Endothelial cell of umbilical vein (primary cell): Measurements from ENCODE around the gene EVI5. TPM values are rescaled to one million over a fixed set of nuclear protein-coding genes. Genes with fewer than 3 reads are reported as not detected.

Source experiments
- BruUV-seq: library from RNA; stranded (reverse); fragments of 400-500 nt; replicated peaks from 2 replicates; lab custom pipeline; 2021; lab: Mats Ljungman, UMichigan
- CTCF ChIA-PET: fragments of 300-600, 350-600 bp; sonication (Branson Sonifier 250); formaldehyde crosslinking; loops from one replicate; lab custom pipeline; 2021; ENCODE audit warnings: antibody characterized with exemption, inconsistent platforms; lab: Charles Lee
- POLR2A ChIA-PET: fragments of 300-600, 350-600 bp; sonication (Branson Sonifier 250); formaldehyde crosslinking; loops from one replicate; lab custom pipeline; 2021; ENCODE audit warnings: antibody characterized with exemption, inconsistent platforms; lab: Charles Lee
- DNase-seq: peaks from one replicate; pipeline ENCODE4 v3.0.0-alpha.2; 2011; ENCODE audit warnings: low read depth, low spot score
- FAIRE-seq: peaks from 2 replicates; lab custom pipeline; 2011; peaks lifted over from hg19 to GRCh38; lab: Jason Lieb, UNC
- H2AFZ ChIP-seq: 2 replicates; pipeline ENCODE4 v1.6.0; 2012; ENCODE audit warnings: low read depth, low read length, control low read depth, inconsistent platforms
- H3K27ac ChIP-seq: 2 replicates; pipeline ENCODE4 v1.5.1; 2011; ENCODE audit warnings: low read depth, mild to moderate bottlenecking, control low read depth, low read length, moderate library complexity; ENCODE audit not compliant: insufficient read depth
- H3K27me3 ChIP-seq, 2 experiments: 2 replicates each; pipeline versions ENCODE4 v1.6.0 to v1.6.1; 2011; ENCODE audit warnings: low read length in 2 of 2, mixed read lengths in 1 of 2; ENCODE audit not compliant: control insufficient read depth in 2 of 2, insufficient read depth in 2 of 2
- H3K36me3 ChIP-seq, 2 experiments: 2 replicates in 1 of 2; 3 replicates in 1 of 2; pipeline ENCODE4 v1.5.1; 2011; ENCODE audit warnings: low read length in 2 of 2, mild to moderate bottlenecking in 1 of 2, moderate library complexity in 1 of 2; ENCODE audit not compliant: control insufficient read depth in 2 of 2, insufficient read depth in 2 of 2; ENCODE audit errors: extremely low read depth in 1 of 2
- H3K4me1 ChIP-seq: 3 replicates; pipeline ENCODE4 v1.5.1; 2011; ENCODE audit warnings: mild to moderate bottlenecking, low read length; ENCODE audit not compliant: control insufficient read depth, insufficient read depth; ENCODE audit errors: extremely low read depth
- H3K4me2 ChIP-seq: 2 replicates; pipeline ENCODE4 v1.6.1; 2011; ENCODE audit warnings: low read length, control low read depth, mixed read lengths; ENCODE audit not compliant: insufficient read depth
- H3K4me3 ChIP-seq, 3 experiments: fragments of 200-600 bp in 1 of 3; sonication (generic), shearing (Covaris generic) in 1 of 3; replicated peaks in 1 of 3; 2 replicates each; pipeline ENCODE4 v1.5.1; 2011 to 2016; ENCODE audit warnings: control low read depth in 3 of 3, low read length in 3 of 3, mild to moderate bottlenecking in 2 of 3, inconsistent platforms in 1 of 3, low read depth in 1 of 3, moderate library complexity in 1 of 3; ENCODE audit not compliant: insufficient read depth in 1 of 3
- H3K79me2 ChIP-seq: 2 replicates; pipeline ENCODE4 v1.6.0; 2012; ENCODE audit warnings: low read length, inconsistent platforms; ENCODE audit not compliant: control insufficient read depth, insufficient read depth
- H3K9ac ChIP-seq: replicated peaks from 2 replicates; pipeline ENCODE3; 2011; ENCODE audit warnings: low read length, control low read depth; ENCODE audit not compliant: insufficient read depth; ENCODE audit errors: extremely low read depth
- H3K9me1 ChIP-seq: replicated peaks from 3 replicates; pipeline ENCODE4 v1.6.0; 2011; ENCODE audit warnings: mild to moderate bottlenecking, low read length; ENCODE audit not compliant: control insufficient read depth, insufficient read depth; ENCODE audit errors: extremely low read depth
- H3K9me3 ChIP-seq: replicated peaks from 2 replicates; pipeline ENCODE4 v1.5.1; 2012; ENCODE audit warnings: low read length, inconsistent platforms; ENCODE audit not compliant: control insufficient read depth, insufficient read depth
- H4K20me1 ChIP-seq: replicated peaks from 2 replicates; pipeline ENCODE3; 2011; ENCODE audit warnings: mild to moderate bottlenecking, low read length; ENCODE audit not compliant: control insufficient read depth, insufficient read depth; ENCODE audit errors: extremely low read depth
- EZH2 ChIP-seq: IDR thresholded peaks from 2 replicates; pipeline ENCODE4 v1.6.1; 2012; ENCODE audit warnings: borderline replicate concordance, low read depth, mild to moderate bottlenecking, moderate library complexity, low read length, inconsistent platforms; ENCODE audit not compliant: severe bottlenecking
- FOS ChIP-seq: IDR thresholded peaks from 2 replicates; pipeline ENCODE4 v1.6.1; 2011; ENCODE audit warnings: mild to moderate bottlenecking, low read length, moderate library complexity, borderline replicate concordance; ENCODE audit not compliant: insufficient read depth
- GATA2 ChIP-seq: IDR thresholded peaks from 2 replicates; pipeline ENCODE4 v1.7.0; 2011; ENCODE audit warnings: low read depth, mild to moderate bottlenecking, moderate library complexity, mixed read lengths, low read length; ENCODE audit not compliant: insufficient read length, insufficient read depth
- JUN ChIP-seq: IDR thresholded peaks from 2 replicates; pipeline ENCODE4 v1.6.1; 2011; ENCODE audit warnings: borderline replicate concordance, low read depth; ENCODE audit not compliant: insufficient read length, insufficient read depth
- MAX ChIP-seq: IDR thresholded peaks from 2 replicates; pipeline ENCODE4 v1.6.1; 2011; ENCODE audit not compliant: insufficient read depth, insufficient read length
- MYC ChIP-seq: IDR thresholded peaks from one replicate; pipeline ENCODE4 v1.6.1; 2011; ENCODE audit warnings: mild to moderate bottlenecking, low read depth, low read length
- POLR2A ChIP-seq: IDR thresholded peaks from 2 replicates; pipeline ENCODE4 v1.6.1; 2012; ENCODE audit warnings: low read depth, mild to moderate bottlenecking, control low read depth, low read length
- POLR2AphosphoS5 ChIP-seq: IDR thresholded peaks from 2 replicates; pipeline ENCODE4 v1.6.1; 2012; ENCODE audit warnings: low read depth, mild to moderate bottlenecking, control low read depth, low read length, moderate library complexity; ENCODE audit not compliant: insufficient read depth
- dilution Hi-C: fragments of 300-500 bp; cut with MboI; formaldehyde crosslinking; loops from one replicate; pipeline ENCODE4 v1.15.0; 2019; ENCODE audit warnings: low sequenced_read_pairs; ENCODE audit not compliant: extremely low pct_ligation_motif_present
- intact Hi-C: fragments of 100-400 bp; cut with micrococcal nuclease; formaldehyde crosslinking; loops from one replicate; pipeline ENCODE4 v1.10.0; 2022
- polyA plus RNA-seq, 4 experiments: library from polyadenylated mRNA; depleted of rRNA in 3 of 4; stranded (reverse) in 3 of 4; unstranded in 1 of 4; fragments of >200 nt; gene quantifications; 2 replicates each; pipeline versions ENCODE4 v1.2.1 to v1.2.3, GENCODE V29; 2011 to 2012; ENCODE audit warnings: missing spikeins in 1 of 4
- total RNA-seq: library from RNA; stranded (reverse); gene quantifications from 2 replicates; pipeline ENCODE4 v1.2.3, GENCODE V29; 2021
- TF ChIP-seq, protein P1 (sequence below), 2 donors: IDR thresholded peaks; 1 replicate in 1 of 2; 2 replicates in 1 of 2; pipeline ENCODE4 v1.5.1; 2011; ENCODE audit warnings: low read length in 2 of 2, mild to moderate bottlenecking in 2 of 2, moderate library complexity in 2 of 2, control low read depth in 1 of 2, inconsistent platforms in 1 of 2, low read depth in 1 of 2; ENCODE audit not compliant: insufficient read depth in 1 of 2; ENCODE audit errors: extremely low read depth in 1 of 2

The EVI5 gene
- total and polyA plus RNA-seq, 2 donors (not counting 3 experiments of a cell fraction or from before 2014, with no cell fraction given), result 5.0 to 26.2 TPM

DNA sequence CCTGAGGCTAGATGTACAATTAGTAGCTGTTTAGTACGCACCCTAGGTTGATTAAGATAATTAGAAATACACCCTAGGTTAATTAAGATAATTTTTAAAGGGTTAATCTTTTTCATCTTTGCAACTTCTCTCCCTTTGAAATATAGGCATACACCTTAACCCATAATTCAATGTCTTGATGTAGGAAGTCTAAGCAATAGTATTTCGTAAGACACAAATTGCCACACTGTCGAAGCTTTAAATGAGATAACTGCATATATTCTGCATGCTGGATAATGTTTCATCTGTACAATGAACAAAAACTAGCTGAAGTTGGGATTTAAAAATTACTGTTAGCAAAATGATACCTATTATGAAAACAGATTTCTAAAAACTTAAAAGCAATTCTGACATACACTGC, 122.9 kb downstream of the EVI5 start:
- no TSS peak for BruUV-seq
- FAIRE-seq (no peak), DNase-seq (no peak)
- H3K4me1 ChIP-seq, result no peaks in the 10 kb centered on the region
- H3K9me3 ChIP-seq, result no peaks in the 10 kb centered on the region
- no peak overlapping the region for H3K27ac ChIP-seq
- H3K9me1 ChIP-seq, result no peaks in the 10 kb centered on the region
- CTCF ChIA-PET, result no interaction called here
- H3K4me2 ChIP-seq, result no peak overlapping the region
- no peaks in the 10 kb centered on the region for H3K79me2 ChIP-seq
- no peaks in the 10 kb centered on the region for H4K20me1 ChIP-seq
- TF ChIP-seq EZH2 (no peak), JUN (no peak), FOS (no peak), GATA2 (no peak), MAX (no peak), POLR2A (no peak), MYC (no peak), POLR2AphosphoS5 (no peak)
- TF ChIP-seq, protein P1, sequence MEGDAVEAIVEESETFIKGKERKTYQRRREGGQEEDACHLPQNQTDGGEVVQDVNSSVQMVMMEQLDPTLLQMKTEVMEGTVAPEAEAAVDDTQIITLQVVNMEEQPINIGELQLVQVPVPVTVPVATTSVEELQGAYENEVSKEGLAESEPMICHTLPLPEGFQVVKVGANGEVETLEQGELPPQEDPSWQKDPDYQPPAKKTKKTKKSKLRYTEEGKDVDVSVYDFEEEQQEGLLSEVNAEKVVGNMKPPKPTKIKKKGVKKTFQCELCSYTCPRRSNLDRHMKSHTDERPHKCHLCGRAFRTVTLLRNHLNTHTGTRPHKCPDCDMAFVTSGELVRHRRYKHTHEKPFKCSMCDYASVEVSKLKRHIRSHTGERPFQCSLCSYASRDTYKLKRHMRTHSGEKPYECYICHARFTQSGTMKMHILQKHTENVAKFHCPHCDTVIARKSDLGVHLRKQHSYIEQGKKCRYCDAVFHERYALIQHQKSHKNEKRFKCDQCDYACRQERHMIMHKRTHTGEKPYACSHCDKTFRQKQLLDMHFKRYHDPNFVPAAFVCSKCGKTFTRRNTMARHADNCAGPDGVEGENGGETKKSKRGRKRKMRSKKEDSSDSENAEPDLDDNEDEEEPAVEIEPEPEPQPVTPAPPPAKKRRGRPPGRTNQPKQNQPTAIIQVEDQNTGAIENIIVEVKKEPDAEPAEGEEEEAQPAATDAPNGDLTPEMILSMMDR (IDR thresholded peaks at IDR 0.05; ENCODE audit: extremely low read depth in 1 of 2, insufficient read depth in 1 of 2, low read depth in 1 of 2, low read length in 2 of 2), result no peak
- H3K36me3 ChIP-seq, result no peaks in the 10 kb centered on the region
- no peak overlapping the region for H2AFZ ChIP-seq
- intact Hi-C loops, result no loop called here
- no peak overlapping the region for H3K9ac ChIP-seq
- H3K27me3 ChIP-seq, result no peaks in the 10 kb centered on the region
- POLR2A ChIA-PET, result no interaction called here
- H3K4me3 ChIP-seq, result no peak overlapping the region
- dilution Hi-C loops, result no loop called here
